MM.1S (cell line): ENCODE measurements around the gene PAPOLB.

ENCODE experiments used
- EZH2 ChIP-seq: fragments of 300-600 bp; sonication (generic); optimal IDR thresholded peaks from 2 replicates; pipeline ENCODE3; 2017; ENCODE audit warnings: low read depth, mild to moderate bottlenecking, antibody characterized with exemption, low read length, mixed read lengths
- EZH2phosphoT487 ChIP-seq: fragments of 300-600 bp; sonication (generic); IDR thresholded peaks from 2 replicates; pipeline ENCODE4 v1.6.1; 2018; ENCODE audit warnings: antibody characterized with exemption, low read length
- TF ChIP-seq, protein P1 (sequence below): fragments of 300-600 bp; sonication (generic); IDR thresholded peaks from 2 replicates; pipeline ENCODE4 v1.5.1; 2016; ENCODE audit warnings: antibody characterized with exemption, low read length, mixed read lengths

DNA sequence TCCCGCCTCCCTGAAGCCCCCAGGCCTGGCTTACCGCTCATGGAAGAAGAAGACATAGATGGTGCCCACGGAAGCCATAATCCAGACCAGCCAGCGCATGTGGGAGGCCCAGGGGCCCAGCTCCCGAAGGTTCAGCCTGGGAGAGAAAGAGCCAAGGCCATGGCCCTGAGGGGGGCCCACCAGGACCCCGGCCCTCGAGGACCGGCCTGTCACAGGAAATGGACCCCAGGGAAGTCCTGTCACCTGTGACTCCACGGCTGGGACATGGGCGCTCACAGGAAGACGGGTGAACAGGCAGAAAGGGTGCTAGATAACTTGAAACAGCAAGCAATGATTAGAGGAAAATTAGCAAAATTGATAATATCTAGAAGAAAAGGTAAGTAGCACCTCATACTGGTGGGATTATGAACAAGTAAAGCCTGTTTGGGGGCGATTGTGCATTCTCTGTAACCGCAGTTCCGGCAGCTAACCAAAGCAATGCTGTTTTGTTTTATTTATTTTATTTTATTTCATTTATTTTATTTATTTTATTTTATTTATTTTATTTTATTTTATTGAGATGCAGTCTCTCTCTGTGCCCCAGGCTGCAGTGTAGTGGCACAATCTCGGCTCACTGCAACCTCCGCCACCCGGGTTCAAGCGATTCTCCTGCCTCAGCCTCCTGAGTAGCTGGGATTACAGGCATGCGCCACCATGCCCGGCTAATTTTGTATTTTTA is 49.4 kb upstream of the PAPOLB start:
- TF ChIP-seq, protein P1, sequence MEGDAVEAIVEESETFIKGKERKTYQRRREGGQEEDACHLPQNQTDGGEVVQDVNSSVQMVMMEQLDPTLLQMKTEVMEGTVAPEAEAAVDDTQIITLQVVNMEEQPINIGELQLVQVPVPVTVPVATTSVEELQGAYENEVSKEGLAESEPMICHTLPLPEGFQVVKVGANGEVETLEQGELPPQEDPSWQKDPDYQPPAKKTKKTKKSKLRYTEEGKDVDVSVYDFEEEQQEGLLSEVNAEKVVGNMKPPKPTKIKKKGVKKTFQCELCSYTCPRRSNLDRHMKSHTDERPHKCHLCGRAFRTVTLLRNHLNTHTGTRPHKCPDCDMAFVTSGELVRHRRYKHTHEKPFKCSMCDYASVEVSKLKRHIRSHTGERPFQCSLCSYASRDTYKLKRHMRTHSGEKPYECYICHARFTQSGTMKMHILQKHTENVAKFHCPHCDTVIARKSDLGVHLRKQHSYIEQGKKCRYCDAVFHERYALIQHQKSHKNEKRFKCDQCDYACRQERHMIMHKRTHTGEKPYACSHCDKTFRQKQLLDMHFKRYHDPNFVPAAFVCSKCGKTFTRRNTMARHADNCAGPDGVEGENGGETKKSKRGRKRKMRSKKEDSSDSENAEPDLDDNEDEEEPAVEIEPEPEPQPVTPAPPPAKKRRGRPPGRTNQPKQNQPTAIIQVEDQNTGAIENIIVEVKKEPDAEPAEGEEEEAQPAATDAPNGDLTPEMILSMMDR = no peak
- TF ChIP-seq EZH2 (no peak), EZH2phosphoT487 (no peak)
